HL-60/S4 (cell line): ENCODE measurements around the gene PPFIBP1.
"Not testable (repeated sequence)": the region's sequence is repeated elsewhere in the genome, so short reads cannot be mapped to it uniquely, and the experiment has no call there.

Experiments
- in situ Hi-C: fragments of 300-500 bp; cut with MboI; formaldehyde crosslinking; loops from 2 replicates; pipeline ENCODE4 v1.14.3; 2022; ENCODE audit warnings: low sequenced_read_pairs

The PPFIBP1 gene

GRCh38 chr12:27620121-27620520 is 96.1 kb downstream of the PPFIBP1 start:
- in situ Hi-C loops, result no loop called here

GRCh38 chr12:27622436-27623195 is 98.6 kb downstream of the PPFIBP1 start:
- in situ Hi-C loops, result no loop called here

GRCh38 chr12:27623645-27624044 is 99.6 kb downstream of the PPFIBP1 start:
- in situ Hi-C loops, result no loop called here

GRCh38 chr12:27624586-27624985 is 100.6 kb downstream of the PPFIBP1 start:
- in situ Hi-C loops, result no loop called here

- in situ Hi-C loops, result no loop called here
These were observed 103.3 kb downstream of the PPFIBP1 start for GRCh38 chr12:27627123-27627852.

GRCh38 chr12:27627853-27628469 is 104.0 kb downstream of the PPFIBP1 start:
- in situ Hi-C loops, result not testable (repeated sequence)

- in situ Hi-C loops, result not testable (repeated sequence)
These were observed 106.2 kb downstream of the PPFIBP1 start for GRCh38 chr12:27630219-27630618.

GRCh38 chr12:27631365-27631764 is 107.4 kb downstream of the PPFIBP1 start:
- in situ Hi-C loops, result no loop called here

- in situ Hi-C loops, result no loop called here
These were observed 107.9 kb downstream of the PPFIBP1 start for GRCh38 chr12:27631813-27632491.

GRCh38 chr12:27635349-27635972 is 111.5 kb downstream of the PPFIBP1 start:
- in situ Hi-C loops, result no loop called here

GRCh38 chr12:27636569-27636968 is 112.6 kb downstream of the PPFIBP1 start:
- in situ Hi-C loops, result not testable (repeated sequence)

GRCh38 chr12:27637524-27637923 is 113.5 kb downstream of the PPFIBP1 start:
- in situ Hi-C loops, result no loop called here

- in situ Hi-C loops, result no loop called here
These were observed 115.3 kb downstream of the PPFIBP1 start for GRCh38 chr12:27639265-27639664.

- in situ Hi-C loops, result not testable (repeated sequence)
These were observed 116.7 kb downstream of the PPFIBP1 start for GRCh38 chr12:27640566-27641200.

GRCh38 chr12:27642361-27642760 is 118.4 kb downstream of the PPFIBP1 start:
- in situ Hi-C loops, result not testable (repeated sequence)

GRCh38 chr12:27642892-27643291 is 118.9 kb downstream of the PPFIBP1 start:
- in situ Hi-C loops, result not testable (repeated sequence)

GRCh38 chr12:27644158-27644845 is 120.3 kb downstream of the PPFIBP1 start:
- in situ Hi-C loops, result no loop called here

GRCh38 chr12:27645671-27646070 is 121.7 kb downstream of the PPFIBP1 start:
- in situ Hi-C loops, result no loop called here

GRCh38 chr12:27646149-27646548 is 122.1 kb downstream of the PPFIBP1 start:
- in situ Hi-C loops, result no loop called here

GRCh38 chr12:27650011-27650410 is 126.0 kb downstream of the PPFIBP1 start:
- in situ Hi-C loops, result no loop called here
